Activated CD4-positive, alpha-beta T cell treated with anti-CD3 and anti-CD28 coated beads for 24 hours (primary cell): ENCODE measurements around the gene TP53BP1.
"Not testable (repeated sequence)": the region's sequence is repeated elsewhere in the genome, so short reads cannot be mapped to it uniquely, and the experiment has no call there.

ENCODE experiments used
- DNase-seq, 2 donors: peaks; one replicate each; pipeline ENCODE4 v3.0.0-alpha.2; 2020; ENCODE audit warnings: low read depth in 2 of 2

Gene TP53BP1, protein sequence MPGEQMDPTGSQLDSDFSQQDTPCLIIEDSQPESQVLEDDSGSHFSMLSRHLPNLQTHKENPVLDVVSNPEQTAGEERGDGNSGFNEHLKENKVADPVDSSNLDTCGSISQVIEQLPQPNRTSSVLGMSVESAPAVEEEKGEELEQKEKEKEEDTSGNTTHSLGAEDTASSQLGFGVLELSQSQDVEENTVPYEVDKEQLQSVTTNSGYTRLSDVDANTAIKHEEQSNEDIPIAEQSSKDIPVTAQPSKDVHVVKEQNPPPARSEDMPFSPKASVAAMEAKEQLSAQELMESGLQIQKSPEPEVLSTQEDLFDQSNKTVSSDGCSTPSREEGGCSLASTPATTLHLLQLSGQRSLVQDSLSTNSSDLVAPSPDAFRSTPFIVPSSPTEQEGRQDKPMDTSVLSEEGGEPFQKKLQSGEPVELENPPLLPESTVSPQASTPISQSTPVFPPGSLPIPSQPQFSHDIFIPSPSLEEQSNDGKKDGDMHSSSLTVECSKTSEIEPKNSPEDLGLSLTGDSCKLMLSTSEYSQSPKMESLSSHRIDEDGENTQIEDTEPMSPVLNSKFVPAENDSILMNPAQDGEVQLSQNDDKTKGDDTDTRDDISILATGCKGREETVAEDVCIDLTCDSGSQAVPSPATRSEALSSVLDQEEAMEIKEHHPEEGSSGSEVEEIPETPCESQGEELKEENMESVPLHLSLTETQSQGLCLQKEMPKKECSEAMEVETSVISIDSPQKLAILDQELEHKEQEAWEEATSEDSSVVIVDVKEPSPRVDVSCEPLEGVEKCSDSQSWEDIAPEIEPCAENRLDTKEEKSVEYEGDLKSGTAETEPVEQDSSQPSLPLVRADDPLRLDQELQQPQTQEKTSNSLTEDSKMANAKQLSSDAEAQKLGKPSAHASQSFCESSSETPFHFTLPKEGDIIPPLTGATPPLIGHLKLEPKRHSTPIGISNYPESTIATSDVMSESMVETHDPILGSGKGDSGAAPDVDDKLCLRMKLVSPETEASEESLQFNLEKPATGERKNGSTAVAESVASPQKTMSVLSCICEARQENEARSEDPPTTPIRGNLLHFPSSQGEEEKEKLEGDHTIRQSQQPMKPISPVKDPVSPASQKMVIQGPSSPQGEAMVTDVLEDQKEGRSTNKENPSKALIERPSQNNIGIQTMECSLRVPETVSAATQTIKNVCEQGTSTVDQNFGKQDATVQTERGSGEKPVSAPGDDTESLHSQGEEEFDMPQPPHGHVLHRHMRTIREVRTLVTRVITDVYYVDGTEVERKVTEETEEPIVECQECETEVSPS (N-terminal part only)

DNA sequence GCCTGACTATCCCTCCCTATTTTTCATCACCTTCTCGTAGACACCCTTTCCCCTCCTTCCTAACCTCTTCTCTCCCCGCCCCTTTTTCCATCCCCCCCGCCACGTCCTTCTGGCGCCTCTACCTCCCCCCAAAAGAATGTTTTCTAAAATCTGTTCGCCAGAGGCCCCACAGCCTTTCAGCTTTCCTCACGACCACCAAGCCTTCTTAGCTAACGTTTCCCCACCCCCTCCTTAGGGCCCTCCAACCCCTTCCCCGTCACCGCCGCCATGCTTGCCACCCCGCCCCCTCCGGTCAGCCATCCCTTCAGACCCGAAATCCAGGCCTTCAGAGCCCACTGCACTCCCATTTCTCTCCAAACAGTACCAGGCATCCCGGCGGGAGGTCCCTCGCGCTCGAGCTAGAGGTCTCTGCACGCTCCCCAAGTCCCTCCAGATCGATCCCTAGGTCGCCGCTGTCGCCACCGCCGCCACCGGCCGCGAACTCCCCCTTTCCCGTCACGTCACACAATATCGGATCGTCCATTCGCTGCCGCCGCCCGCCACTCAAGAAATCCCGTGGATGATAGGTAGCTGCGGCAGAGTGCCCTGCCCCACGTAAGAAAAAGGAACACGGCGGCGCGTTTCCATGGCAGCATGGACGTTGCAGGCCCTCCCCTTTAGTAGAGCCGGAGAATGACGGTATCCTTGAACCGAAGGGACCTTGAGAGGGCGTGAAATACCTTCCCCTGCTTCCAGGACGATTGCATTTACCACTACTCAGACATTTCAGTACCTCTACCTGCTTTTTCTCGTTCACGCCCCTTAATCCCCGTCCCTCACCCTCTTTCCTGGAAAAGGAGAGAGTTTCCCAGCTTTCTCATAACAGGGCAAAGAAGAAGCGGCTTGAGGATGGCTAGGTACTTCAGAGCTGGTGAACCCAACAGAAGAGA is at the start of gene TP53BP1:
TP53BP1 (minus strand) TSS at position 484 of the 929 bp plus-strand sequence; CDS start at position 371, 113 bp downstream.
- peak; percentile 91 to 93 for DNase-seq

DNA sequence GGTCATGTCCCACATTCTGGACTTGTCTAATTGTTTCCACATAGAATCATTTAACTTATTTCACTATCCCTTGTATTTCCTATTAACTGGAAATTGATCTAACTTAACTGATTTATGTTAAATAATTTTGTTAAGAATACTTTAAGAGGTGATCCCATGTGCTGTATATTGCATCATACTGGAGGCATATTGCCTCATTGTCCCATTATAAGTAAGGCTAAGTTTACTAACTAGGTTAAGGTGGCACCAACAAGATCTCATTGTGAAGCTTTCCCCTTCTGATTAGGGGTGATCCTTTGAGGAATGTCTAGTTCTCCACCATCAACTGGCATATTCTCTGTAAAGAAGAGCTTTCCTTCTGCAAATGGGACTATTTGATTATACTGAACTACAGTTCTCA is 48.8 kb upstream of the TP53BP1 start:
- DNase-seq, result no peak

DNA sequence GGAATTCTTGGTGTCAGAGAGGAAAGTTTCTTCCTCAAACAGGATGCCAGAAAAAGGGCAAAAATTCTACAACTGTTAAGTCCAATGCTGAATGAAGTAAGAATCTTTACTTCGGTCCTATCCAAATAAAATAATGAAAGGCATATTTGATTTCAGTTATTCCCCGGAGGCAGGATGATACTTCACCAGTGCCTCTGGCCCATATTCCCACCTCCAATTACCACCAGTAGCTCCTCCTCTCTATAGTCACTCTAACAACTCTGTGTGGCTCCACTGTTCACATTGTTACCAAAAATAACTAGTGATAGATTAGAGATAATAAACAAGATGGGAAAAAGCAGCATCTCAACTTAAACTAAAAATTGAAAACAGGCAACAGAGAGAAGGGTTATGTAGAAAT is 45.1 kb upstream of the TP53BP1 start:
- DNase-seq, result no peak

- no peak for DNase-seq
Measured at GRCh38 chr15:43534897-43535296, 41.9 kb upstream of the TP53BP1 start.

DNA sequence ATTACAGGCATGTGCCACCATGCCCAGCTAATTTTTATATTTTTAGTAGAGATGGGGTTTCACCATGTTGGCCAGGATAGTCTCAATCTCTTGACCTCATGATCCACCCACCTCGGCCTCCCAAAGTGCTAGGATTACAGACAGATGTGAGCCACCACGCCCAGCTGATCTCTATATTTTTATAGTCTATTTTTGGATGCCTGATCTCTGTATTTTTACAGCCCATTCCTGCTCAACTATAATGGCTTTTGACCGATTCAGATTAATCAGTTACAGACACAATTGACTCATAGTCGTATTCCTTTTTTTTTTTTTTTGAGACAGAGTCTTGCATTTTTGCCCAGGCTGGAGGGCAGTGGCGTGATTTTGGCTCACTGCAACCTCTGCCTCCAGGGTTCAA is 39.9 kb upstream of the TP53BP1 start:
- DNase-seq, result not testable (repeated sequence)

DNA sequence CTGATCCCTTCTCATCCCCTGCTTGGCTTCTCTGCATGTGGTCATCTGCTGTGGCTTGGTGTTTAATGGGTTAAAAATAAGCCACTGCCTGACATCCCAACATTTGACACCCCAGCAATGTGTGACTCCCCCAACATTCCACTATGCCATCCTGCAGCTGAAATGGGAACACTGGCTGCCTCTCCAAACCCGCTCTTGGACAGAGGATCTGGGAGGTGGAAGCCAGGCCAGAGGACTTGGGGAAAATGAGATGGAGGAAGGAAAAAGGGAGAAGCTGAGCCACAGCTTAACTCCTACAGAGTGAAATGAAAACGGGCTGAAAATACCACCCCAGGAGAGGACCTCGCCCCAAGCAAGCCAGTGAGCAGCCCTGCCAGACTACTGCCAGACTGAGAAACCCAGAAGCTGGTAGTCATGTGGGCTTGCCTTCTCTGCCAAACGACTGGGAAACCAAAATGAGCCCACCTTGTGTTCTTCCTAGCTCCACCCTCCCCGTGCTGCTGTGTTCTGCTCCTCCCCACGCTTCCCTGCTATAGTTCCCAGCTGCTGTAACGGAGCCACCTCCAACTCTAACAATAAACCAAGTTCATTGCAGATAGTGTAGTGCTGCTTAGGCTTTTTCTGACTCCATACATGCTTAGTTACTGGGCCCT is 38.2 kb upstream of the TP53BP1 start:
- DNase-seq, result no peak

DNA sequence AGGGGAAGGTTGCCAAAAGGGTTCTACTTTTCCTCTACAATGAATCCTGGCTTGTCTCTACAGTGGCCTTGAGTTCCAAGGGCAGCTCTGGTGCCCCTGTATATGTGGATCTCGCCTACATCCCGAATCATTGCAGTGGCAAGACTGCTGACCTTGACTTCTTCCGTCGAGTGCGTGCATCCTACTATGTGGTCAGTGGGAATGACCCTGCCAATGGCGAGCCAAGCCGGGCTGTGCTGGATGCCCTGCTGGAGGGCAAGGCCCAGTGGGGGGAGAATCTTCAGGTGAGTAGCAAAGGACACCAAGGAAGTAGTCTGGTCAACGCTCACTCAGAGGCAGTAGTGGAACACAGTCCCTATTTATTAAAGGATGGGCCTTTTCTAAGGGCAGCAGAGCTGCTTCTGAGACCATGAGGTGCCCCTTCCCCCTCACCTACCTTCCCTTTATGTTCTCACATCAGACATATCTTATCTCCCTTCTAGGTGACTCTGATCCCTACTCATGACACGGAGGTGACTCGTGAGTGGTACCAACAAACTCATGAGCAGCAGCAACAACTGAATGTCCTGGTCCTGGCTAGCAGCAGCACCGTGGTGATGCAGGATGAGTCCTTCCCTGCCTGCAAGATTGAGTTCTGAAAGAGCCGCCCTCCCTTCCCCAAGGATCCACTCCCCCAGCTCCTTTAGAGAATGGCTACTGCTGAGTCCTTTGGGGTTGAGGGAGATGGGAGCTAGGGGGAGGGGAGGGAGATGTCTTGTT is 36.8 kb upstream of the TP53BP1 start:
- DNase-seq, result no peak

DNA sequence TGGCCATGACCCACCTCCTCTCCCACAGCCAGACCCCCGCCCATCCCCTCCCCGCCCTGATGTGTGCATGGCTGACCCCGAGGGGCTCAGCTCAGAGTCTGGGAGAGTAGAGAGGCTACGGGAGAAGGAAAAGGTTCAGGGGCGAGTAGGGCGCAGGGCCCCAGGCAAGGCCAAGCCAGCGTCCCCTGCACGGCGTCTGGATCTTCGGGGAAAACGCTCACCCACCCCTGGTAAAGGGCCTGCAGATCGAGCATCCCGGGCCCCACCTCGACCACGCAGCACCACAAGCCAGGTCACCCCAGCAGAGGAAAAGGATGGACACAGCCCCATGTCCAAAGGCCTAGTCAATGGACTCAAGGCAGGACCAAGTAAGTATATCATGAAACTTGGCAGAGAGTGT is 36.2 kb upstream of the TP53BP1 start:
- DNase-seq, result no peak

DNA sequence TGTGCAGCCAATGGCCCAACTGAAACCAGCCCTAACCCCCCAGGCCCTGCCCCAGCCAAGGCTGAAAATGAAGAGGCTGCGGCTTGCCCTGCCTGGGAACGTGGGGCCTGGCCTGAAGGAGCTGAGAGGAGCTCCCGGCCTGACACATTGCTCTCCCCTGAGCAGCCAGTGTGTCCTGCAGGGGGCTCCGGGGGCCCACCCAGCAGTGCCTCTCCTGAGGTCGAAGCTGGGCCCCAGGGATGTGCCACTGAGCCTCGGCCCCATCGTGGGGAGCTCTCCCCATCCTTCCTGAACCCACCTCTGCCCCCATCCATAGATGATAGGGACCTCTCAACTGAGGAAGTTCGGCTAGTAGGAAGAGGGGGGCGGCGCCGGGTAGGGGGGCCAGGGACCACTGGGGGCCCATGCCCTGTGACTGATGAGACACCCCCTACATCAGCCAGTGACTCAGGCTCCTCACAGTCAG is 35.6 kb upstream of the TP53BP1 start:
- no peak for DNase-seq

GRCh38 chr15:43527802-43528541 is 35.0 kb upstream of the TP53BP1 start:
- no peak for DNase-seq

DNA sequence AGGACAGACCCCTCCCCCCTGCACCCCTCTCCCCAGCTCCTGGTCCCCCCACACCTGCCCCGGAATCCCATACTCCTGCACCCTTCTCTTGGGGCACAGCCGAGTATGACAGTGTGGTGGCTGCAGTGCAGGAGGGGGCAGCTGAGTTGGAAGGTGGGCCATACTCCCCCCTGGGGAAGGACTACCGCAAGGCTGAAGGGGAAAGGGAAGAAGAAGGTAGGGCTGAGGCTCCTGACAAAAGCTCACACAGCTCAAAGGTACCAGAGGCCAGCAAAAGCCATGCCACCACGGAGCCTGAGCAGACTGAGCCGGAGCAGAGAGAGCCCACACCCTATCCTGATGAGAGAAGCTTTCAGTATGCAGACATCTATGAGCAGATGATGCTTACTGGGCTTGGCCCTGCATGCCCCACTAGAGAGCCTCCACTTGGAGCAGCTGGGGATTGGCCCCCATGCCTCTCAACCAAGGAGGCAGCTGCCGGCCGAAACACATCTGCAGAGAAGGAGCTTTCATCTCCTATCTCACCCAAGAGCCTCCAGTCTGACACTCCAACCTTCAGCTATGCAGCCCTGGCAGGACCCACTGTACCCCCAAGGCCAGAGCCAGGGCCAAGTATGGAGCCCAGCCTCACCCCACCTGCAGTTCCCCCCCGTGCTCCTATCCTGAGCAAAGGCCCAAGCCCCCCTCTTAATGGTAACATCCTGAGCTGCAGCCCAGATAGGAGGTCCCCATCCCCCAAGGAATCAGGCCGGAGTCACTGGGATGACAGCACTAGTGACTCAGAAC is 34.3 kb upstream of the TP53BP1 start:
- no peak for DNase-seq

- DNase-seq, result no peak
Measured at GRCh38 chr15:43526261-43526930, 33.4 kb upstream of the TP53BP1 start.

GRCh38 chr15:43525131-43525530 is 32.2 kb upstream of the TP53BP1 start:
- DNase-seq, result no peak

GRCh38 chr15:43524254-43524845 is 31.4 kb upstream of the TP53BP1 start:
- no peak for DNase-seq

DNA sequence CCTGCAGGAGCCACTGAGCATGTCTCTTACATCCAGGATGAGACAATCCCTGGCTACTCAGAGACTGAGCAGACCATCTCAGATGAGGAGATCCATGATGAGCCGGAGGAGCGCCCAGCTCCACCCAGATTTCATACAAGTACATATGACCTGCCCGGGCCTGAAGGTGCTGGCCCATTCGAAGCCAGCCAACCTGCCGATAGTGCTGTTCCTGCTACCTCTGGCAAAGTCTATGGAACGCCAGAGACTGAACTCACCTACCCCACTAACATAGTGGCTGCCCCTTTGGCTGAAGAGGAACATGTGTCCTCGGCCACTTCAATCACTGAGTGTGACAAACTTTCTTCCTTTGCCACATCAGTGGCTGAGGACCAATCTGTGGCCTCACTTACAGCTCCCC is 30.7 kb upstream of the TP53BP1 start:
- no peak for DNase-seq

- no peak for DNase-seq
Measured at GRCh38 chr15:43522247-43522646, 29.3 kb upstream of the TP53BP1 start.

DNA sequence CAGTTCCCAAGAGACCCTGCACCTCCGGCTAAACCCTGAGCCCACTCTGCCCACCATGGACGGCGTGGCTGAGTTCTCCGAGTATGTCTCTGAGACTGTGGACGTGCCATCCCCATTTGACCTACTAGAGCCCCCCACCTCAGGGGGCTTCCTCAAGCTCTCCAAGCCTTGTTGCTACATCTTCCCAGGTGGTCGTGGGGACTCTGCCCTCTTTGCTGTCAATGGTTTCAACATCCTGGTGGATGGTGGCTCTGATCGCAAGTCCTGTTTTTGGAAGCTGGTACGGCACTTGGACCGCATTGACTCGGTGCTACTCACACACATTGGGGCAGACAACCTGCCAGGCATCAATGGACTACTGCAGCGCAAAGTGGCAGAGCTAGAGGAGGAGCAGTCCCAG is 28.5 kb upstream of the TP53BP1 start:
- no peak for DNase-seq
